Esophagus muscularis mucosa (tissue), 4 donors: ENCODE data around the gene PRR5L.

ENCODE experiments used
- CTCF ChIP-seq, 3 experiments: fragments of 200-600 bp in 2 of 3; fragments of 450-650 bp in 1 of 3; sonication (generic) in 2 of 3; IDR thresholded peaks; one replicate each; pipeline ENCODE4 v1.5.1; 2017 to 2019; ENCODE audit warnings: antibody characterized with exemption in 3 of 3, mild to moderate bottlenecking in 2 of 3, moderate library complexity in 1 of 3
- EP300 ChIP-seq: sonication (generic); formaldehyde crosslinking; IDR thresholded peaks from one replicate; pipeline ENCODE4 v1.6.1; 2017; ENCODE audit warnings: antibody characterized with exemption
- POLR2A ChIP-seq: fragments of 450-650 bp; IDR thresholded peaks from one replicate; pipeline ENCODE4 v1.6.1; 2017; ENCODE audit warnings: antibody characterized with exemption, moderate library complexity, mild to moderate bottlenecking, low read depth
- POLR2AphosphoS5 ChIP-seq, 2 donors: sonication (generic); formaldehyde crosslinking; IDR thresholded peaks; one replicate each; pipeline ENCODE4 v1.6.1; 2017; ENCODE audit warnings: antibody characterized with exemption in 2 of 2

DNA sequence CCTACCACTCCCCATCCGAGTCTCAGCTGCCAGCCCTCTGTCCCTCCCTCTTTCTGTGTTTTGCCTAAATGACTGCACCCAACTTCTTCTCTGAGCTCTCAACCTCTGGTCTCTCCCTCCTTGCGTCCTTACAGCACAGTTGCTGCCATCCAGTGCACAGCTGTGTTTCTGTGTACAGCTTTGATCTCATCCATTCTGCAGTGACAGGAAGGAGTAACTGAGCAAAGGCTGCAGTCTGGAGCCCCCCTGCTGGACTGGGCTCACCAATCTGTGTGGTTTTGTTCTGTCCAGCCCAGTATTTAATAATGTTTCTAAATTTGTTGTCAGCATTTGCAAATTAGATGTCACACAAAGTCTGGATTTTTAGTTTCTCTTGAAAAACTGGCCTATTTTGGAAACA lies 43.8 kb downstream of the PRR5L start:
- no peak for TF ChIP-seq CTCF (IDR thresholded peaks at IDR 0.05)
- no peak for TF ChIP-seq POLR2A
- TF ChIP-seq EP300 = no peak
- TF ChIP-seq POLR2AphosphoS5 (IDR thresholded peaks at IDR 0.05) = no peak
